Tibial nerve (tissue), 4 donors: ENCODE results near the gene NASP.
A peak's percentile ranks its signal among the peaks of the same experiment; 100 is the strongest.

Source experiments
- EP300 ChIP-seq, 2 donors: sonication (generic); formaldehyde crosslinking; IDR thresholded peaks; one replicate each; pipeline ENCODE4 v1.6.1; 2017; ENCODE audit warnings: antibody characterized with exemption in 2 of 2, mild to moderate bottlenecking in 1 of 2
- POLR2A ChIP-seq, 2 donors: fragments of 450-650 bp; IDR thresholded peaks; one replicate each; pipeline ENCODE4 v1.6.1; 2017; ENCODE audit warnings: antibody characterized with exemption in 2 of 2, mild to moderate bottlenecking in 2 of 2, moderate library complexity in 2 of 2
- TF ChIP-seq, protein P1 (sequence below), 5 experiments: fragments of 200-600 bp in 3 of 5; fragments of 450-650 bp in 2 of 5; sonication (generic) in 3 of 5; IDR thresholded peaks; one replicate each; pipeline ENCODE4 v1.5.1; 2016 to 2019; ENCODE audit warnings: antibody characterized with exemption in 5 of 5, mild to moderate bottlenecking in 3 of 5, moderate library complexity in 2 of 5

DNA sequence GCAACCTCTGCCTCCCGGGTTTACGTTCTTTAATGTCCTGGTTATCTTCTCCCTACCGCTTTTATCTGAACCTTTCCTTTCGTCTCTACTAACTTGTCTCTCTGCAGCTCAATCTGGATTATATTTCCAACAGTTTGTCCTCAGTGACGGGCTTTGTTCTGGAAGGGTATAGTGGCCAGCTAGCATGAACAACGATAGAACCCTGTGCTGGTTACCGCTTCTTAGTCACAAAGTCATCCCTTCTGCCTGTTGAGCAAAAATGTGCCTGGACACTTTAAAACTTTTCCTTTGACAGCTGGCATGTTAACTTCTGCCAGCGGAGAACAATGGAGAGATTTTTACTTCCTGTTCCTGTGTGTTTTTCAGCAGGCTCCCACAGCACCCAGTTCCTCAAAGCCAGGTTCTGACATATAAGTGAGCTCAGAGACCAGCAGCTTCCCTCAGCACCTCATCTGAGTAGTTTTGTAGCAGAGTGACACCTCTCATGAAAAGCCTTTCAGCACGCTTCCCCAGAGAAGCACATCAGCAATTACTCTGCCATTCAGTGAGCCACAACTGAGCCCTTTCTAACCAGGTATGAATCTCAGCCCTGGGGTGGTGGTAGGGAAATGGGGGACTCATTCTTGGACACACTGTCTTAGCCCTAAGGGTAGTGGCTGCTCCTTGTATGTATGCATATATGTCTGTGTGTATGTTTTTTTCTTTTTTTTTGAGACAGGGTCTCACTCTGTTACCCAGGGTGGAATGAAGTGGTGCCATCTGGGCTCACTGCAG is 63.6 kb downstream of the NASP start:
- TF ChIP-seq POLR2A (IDR thresholded peaks at IDR 0.05) (no peak), EP300 (IDR thresholded peaks at IDR 0.05) (peak in 1 of 2 donors; percentile 7)
- TF ChIP-seq, protein P1, sequence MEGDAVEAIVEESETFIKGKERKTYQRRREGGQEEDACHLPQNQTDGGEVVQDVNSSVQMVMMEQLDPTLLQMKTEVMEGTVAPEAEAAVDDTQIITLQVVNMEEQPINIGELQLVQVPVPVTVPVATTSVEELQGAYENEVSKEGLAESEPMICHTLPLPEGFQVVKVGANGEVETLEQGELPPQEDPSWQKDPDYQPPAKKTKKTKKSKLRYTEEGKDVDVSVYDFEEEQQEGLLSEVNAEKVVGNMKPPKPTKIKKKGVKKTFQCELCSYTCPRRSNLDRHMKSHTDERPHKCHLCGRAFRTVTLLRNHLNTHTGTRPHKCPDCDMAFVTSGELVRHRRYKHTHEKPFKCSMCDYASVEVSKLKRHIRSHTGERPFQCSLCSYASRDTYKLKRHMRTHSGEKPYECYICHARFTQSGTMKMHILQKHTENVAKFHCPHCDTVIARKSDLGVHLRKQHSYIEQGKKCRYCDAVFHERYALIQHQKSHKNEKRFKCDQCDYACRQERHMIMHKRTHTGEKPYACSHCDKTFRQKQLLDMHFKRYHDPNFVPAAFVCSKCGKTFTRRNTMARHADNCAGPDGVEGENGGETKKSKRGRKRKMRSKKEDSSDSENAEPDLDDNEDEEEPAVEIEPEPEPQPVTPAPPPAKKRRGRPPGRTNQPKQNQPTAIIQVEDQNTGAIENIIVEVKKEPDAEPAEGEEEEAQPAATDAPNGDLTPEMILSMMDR (IDR thresholded peaks at IDR 0.05): no peak
